Stimulated activated naive CD8-positive, alpha-beta T cell treated with anti-CD3 and anti-CD28 coated beads, Interleukin-15, Interleukin-2, amounts not matched to agents 100 U/mL and 50 U/mL, for 24 hours (primary cell): Measurements from ENCODE around the gene ESR1.
"Not testable (repeated sequence)": the region's sequence is repeated elsewhere in the genome, so short reads cannot be mapped to it uniquely, and the experiment has no call there.

Source experiments
- ATAC-seq: fragments of 150-1000 bp; cut with Tn5 transposase; one replicate; pipeline ENCODE4 v1.10.0; 2021
- DNase-seq: peaks from one replicate; pipeline ENCODE4 v3.0.0; 2021

ESR1 gene

DNA sequence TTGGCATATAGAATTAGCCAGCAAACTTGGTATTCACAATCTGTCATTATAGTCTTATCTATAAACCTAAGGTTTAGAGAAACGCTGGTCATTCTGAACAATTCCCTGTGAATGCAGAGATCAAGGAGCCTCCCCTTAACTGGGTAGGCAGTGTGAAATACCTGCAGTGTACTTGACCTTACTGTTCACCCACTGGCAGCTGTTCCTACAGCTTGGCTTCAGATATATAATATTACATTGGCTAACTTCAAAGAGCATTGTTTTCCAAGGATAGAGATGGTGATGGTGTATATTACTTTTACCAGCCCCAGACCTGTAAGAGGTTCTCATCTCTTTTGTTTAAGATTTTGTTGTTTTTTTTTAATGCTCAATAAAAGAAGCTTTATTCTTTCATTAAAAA is 168.3 kb downstream of the ESR1 start:
- DNase-seq (no peak), ATAC-seq (no peak)

DNA sequence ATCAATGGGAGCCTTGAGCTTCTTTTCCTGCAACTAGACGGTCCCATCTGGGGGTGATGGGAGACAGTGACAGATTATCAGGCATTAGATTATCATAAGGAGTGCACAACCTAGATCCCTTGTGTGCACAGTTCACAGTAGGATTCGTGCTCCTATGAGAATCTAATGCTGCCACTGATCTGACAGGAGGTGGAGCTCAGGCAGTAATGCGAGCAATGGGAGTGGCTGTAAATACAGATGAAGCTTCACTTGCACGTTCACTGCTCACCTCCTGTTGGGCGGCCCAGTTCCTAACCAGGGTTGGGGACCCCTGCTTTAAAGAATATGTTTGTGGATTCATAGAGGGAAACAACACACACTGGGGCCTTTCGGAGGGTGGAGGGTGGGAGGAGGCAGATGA is 180.7 kb downstream of the ESR1 start:
- not testable (repeated sequence) for DNase-seq, ATAC-seq

DNA sequence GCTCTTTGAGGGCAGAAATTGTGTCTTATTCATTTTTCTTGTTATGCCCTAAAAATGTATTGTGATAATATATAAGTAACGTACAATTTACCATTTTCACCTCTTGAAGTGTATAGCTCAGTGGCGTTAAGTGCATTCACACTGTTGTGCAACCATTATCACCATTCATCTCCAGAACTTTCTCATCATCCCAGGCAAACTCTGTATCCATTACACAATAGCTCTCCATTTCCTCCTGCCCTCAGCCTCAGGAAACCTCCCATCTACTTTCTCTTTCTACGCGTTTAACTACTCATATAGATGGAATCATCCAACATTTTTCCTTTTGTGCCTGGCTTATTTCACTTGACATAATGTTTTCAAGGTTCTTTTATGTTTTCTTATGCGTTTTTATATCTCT is 184.6 kb downstream of the ESR1 start:
- ATAC-seq (no peak), DNase-seq (no peak)

DNA sequence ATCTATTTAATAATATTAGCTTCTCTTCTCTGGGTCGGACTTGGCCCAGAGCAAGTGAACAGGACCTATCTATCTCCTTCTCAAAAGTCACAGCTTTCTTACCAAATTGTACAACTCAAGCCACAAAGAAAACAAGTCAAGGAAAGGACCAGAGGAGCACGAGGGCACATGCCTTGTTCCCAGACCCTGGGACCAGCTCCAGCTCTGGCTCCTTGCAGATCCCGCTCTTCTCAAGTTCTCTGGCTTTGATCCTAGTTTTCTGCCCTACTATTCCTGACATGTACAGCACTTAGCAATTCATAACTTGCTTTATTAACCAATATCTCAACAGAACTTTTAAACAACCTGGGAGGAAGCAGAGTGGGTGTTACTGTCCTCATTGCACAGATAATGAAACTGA is 185.9 kb downstream of the ESR1 start:
- no peak for DNase-seq
- ATAC-seq = no peak

DNA sequence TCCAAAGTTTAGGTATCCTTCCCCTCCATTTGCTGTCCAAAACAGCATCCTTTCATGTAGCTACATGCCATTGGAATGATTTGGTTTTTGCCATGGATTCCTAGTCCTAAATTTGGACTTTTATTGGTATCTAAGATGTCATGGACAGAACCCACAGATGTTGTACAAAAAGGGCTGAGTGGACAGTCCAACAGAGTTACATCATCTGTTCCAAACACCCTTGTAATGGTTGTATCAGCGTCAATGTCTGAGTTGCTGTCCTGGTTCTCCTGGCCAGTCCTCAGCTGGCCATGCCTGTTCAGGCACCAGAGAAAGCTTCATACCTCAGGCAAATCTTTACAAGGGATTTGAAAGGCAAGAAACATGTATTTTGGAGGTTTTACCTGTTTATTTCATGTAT is 191.3 kb downstream of the ESR1 start:
- DNase-seq (no peak), ATAC-seq (no peak)

DNA sequence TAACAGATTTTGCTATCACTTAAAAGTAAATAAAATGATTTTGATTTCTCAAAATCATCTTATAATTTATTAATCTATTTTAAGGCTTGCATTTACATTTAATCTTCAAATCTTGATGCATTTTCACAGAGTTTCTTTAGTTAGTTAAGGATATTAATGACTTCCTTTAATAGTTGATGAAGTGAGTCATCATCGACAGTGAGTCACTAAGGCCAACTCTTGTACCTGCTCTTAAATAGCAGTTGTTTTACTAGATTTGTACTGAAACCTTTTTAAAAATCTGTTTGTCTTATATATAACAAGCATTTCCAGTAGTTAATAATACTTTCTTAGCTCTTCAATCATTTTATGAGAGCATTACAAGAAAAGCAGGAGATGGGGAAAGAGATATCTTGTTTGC is 191.7 kb downstream of the ESR1 start:
- ATAC-seq = no peak
- no peak for DNase-seq

DNA sequence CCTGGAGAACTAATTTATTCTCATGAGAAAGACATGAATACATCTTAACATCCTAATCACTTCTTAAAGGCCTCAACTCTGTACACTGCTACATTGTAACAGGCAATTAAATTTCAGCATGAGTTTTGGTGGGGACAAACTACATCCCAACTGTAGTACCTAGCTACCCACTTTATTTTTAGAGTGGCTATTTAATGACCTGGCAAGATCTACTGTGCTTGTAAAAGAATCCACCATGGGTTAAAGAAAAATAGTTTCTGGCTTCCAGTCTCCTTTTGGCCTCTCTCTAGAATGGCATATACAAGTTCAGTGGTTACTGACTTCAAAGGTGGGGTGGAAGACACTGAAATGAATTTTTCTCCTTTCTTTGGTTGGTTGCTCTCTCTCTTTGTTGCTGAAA is 193.9 kb downstream of the ESR1 start:
- no peak for DNase-seq

DNA sequence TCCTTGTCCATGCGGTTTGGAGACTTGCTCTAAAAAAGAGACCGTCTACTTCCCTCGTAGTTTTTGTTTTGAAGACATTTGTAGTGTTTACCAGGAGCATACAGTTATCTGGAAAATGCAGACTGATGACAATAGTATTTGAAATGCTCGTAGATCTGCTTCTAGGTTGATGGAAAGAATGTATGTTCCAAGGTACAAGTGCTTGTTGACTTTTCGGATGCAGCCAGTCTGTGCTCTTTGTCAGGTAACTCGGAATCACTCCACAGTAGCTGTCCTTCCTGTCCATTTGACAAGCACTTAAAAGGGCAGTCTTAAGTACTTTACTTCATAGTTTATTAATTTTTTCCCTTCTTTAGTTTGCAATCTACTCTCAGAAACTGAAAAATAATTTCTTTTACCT is 194.8 kb downstream of the ESR1 start:
- no peak for ATAC-seq
- no peak for DNase-seq

More for the DNA sequence above, 193.9 kb downstream of the ESR1 start:
- no peak for ATAC-seq

DNA sequence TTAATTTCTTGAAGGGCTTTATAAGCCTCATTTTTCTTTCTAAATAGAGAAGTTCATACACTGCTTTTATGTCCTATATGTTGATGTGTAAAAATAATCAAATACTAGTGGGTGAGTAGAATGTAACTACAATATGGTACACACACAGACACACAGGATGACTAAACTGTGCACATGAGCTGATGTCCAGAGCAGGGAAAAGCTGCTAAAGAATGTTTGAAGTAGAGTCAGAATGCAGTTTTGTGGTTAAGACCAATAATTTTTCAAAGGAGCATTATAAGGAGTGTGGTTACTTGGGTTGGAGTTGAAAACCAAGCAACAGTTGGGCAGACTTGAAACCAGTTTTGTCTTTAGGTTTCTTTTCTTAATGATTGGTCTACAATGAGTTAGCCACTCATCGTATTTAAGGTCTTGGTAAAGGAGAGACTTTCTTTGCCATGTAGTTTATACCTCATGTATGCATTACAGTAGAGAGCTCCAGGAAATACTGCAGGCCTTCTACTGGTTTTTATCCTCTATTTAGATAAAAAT is 196.6 kb downstream of the ESR1 start:
- DNase-seq (no peak), ATAC-seq (no peak)

DNA sequence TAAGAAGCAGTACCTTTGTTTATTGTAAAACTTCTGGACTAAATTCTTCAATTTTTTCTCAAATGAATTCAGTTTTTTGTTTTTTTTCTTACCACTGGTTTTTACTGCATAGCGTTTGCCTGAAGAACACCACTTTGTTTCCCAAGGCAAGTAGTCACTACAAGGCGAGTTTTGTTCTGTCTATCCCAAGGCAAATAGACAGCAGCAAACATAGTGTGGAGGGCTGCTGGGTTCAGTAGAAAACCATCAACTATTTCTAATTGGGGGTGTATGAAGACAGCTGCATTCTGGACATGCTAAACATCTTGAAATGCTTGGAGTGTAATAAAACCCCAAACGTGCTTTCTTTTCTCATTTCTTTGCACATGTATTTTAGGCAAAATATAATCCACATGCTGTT is 197.4 kb downstream of the ESR1 start:
- DNase-seq = no peak
- no peak for ATAC-seq

DNA sequence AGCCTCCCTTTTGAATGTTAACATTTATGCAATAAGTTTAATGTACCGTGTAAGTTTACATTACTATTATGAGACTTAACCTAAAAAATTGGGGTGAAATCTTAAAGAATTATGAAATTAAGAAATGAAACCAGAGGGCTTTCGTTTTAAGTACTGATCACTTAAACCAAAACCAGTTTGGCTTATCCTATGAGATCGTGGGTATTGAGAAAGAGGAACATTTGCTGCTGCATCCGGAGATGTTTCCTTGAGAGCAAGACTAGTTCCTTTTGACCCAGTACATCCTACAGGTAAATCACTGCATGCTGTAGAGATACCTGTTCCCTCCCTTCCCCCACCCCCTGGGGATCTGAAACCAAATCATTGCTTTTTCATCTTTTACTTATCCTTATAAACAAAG is 201.3 kb downstream of the ESR1 start:
- DNase-seq = no peak
- ATAC-seq = no peak

DNA sequence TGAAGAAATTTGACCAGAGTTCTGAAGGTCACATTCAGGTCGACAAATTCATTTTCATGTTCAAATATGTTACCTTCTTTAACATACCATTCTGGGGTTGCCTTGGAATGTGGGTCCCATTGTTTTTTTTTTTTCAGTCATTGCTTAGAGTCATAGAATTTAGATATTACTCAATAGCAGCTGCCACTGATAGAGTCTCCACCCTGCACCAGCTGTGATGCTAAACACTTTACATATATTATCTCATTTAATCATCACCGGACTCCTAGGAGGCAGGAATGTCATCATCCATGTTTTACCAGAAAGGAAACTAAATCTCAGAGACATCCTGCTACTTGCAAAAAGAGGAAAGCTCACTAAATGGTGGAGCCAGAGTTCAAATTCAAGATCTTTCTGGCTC is 204.7 kb downstream of the ESR1 start:
- DNase-seq = no peak
- ATAC-seq = no peak

DNA sequence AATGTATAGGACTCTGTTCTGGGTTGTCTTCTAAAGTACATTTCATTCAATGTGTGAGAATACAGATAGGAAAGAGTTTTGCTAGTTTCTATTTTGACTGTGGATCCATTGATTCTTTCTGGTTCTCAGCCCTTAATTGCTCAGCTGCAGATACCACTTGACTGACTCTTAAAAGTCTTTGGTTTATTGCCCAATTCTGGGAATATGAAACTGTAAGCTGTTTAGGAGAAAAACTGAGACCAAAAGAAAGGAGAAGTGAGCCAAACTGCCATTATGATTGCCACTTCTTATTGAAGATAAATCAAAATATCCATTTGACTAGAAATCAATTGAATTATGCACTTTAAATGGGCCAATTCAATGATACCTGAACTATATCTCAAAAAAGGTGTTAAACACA is 211.4 kb downstream of the ESR1 start:
- no peak for DNase-seq

DNA sequence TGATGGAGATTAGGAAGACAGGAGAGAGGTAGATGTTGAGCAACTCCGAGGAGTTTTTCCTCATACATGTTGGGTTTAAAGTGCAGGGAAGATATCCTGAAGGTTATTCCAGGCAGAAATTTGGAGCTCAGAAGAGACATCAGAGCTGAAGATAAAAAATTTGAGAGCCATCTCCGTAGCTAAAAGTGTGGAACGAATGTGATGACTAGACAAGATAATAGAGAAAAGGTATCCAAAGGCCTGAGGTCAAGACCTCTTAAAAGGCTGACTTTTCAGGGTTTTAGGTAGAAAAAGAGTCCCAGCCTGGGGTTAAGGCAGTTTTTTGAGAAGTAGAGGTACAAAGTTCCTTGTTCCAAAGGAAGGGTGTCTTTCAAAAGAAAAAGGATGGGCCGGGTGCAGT is 214.8 kb downstream of the ESR1 start:
- DNase-seq = no peak
- ATAC-seq = no peak

More for the DNA sequence above, 211.4 kb downstream of the ESR1 start:
- no peak for ATAC-seq

DNA sequence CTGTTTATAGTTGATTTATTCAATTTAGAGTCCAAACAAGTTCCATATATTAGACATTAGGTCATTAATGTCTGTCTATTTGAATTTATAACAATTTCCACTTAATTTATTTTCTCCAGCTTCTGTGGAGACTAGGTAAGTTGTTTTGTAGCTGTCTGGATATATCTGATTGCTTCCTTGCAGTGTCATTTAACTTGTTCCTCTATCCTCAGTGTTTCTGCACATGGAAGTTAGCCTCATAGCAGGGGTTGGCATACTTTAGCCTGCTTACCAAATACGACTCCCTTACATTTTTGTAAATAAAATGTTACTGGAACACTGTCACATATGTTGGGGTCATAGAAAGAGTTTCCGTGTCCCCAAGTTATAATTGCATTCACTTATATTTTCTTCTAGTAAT is 216.1 kb downstream of the ESR1 start:
- DNase-seq = no peak
- ATAC-seq = no peak

DNA sequence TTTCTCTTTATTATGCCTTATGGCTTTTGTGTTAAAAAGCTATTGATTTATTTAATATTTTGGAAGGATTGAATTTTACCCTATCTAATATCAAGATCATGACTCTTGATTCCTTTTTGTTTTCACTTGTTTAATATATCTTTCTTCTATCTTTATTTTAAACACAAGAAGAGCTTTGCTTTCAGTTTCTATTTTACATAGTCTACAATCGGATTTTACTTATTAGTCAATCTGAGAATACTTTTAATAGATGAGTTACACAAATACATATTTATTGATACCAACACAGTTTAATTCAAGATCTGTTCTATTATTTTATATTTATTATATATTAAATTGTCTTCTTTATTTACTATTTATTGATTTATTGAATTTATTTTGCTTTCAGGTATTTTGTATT is 218.8 kb downstream of the ESR1 start:
- ATAC-seq (no peak), DNase-seq (no peak)

DNA sequence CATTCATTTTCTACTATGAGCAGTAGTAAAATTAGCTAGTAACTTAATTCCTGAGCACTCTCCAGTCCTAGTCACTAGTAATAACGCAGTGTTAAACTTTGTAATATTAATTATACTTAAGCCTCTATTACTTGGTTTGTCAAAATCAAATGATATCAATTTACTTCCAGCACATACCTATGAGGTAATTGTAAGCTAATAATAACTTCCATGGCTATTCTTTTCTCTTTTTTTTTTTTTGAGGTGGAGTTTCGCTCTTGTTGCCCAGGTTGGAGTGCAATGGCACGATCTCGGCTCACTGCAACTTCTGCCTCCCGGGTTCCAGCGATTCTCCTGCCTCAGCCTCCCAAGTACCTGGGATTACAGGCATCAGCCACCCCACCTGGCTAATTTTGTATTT is 219.3 kb downstream of the ESR1 start:
- DNase-seq, ATAC-seq: not testable (repeated sequence)

DNA sequence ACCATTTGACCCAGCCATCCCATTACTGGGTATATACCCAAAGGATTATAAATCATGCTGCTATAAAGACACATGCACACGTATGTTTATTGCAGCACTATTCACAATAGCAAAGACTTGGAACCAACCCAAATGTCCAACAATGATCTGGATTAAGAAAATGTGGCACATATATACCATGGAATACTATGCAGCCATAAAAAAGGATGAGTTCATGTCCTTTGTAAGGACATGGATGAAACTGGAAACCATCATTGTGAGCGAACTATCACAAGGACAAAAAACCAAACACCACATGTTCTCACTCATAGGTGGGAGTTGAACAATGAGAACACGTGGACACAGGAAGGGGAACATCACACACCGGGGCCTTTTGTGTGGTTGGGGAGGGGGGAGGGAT is 226.3 kb downstream of the ESR1 start:
- ATAC-seq, DNase-seq: not testable (repeated sequence)

DNA sequence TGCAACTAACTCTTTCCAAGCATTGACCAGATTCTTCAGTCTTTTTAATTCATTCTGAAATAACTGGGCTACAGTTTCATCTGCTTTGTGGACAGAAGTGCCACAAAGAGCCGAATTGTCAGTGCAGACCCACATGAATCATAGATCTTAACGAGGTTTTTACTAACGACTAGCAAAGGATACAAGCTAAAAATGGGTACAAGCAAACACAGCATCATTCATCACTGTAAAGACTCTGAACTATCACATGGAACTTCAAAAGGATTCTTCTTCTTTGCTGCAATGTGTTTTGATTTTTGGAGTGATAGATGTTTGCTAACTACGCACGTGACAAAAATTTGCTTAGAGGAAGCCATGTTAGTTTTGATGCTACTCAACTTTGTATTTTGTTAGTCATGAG is 227.1 kb downstream of the ESR1 start:
- ATAC-seq = no peak
- DNase-seq = no peak

DNA sequence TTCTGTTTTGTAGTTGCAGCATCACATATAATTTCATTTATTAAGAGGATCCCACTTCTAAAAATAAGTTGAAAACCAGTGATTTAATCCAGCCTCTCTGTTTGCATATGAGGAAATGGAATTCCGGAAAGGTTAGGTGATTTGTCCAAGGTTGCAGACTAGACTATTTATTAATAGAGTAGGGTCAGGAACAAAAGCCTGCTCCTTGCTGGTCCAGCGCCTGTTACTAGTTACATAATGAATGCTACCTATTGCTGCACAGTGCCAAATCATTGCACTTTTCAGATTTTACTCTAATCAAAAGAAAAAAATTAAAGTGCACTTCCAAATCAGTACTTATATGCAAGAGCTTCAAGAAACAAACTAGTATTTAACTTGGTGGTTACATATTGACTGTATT is 238.6 kb downstream of the ESR1 start:
- DNase-seq = no peak
- no peak for ATAC-seq

DNA sequence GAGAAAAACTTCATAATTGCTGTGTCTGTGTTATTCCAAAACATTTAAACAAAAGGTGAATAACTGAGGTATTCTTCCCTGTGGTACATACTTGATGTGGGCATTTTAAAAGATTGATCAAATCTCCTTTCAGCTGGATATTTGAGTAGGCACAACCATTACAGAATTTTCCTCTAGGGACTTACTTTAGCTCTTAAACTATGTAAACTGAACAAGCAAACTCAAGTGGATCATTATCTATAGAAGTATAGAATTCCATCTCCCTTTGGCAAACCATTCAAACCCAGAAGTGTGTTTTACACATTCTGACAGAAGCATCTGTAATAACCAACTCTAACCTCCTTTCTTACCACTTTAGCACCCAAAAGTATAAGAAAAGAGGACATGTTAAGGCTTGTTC is 241.4 kb downstream of the ESR1 start:
- no peak for ATAC-seq

DNA sequence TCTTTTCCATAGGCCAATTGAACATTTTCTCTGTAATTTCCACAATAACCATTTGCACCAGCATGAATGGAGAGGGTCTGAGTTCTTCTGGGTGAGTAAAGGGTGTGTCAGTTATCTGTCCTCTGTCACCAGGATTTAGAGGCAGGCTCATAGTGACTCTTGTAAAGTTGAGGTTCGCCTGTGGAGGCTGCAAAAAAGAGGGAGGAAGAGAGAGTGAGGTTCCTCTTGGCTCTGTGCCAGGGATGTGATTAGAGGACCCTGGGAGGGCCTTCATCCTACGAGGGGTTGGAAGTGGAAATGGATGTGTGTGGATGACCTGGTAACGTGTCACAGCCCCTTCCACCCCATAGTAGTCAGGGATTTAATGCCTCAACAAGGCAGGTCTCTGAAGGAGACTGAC is 242.0 kb downstream of the ESR1 start:
- ATAC-seq (no peak), DNase-seq (no peak)

More for the DNA sequence above, 241.4 kb downstream of the ESR1 start:
- DNase-seq = no peak

DNA sequence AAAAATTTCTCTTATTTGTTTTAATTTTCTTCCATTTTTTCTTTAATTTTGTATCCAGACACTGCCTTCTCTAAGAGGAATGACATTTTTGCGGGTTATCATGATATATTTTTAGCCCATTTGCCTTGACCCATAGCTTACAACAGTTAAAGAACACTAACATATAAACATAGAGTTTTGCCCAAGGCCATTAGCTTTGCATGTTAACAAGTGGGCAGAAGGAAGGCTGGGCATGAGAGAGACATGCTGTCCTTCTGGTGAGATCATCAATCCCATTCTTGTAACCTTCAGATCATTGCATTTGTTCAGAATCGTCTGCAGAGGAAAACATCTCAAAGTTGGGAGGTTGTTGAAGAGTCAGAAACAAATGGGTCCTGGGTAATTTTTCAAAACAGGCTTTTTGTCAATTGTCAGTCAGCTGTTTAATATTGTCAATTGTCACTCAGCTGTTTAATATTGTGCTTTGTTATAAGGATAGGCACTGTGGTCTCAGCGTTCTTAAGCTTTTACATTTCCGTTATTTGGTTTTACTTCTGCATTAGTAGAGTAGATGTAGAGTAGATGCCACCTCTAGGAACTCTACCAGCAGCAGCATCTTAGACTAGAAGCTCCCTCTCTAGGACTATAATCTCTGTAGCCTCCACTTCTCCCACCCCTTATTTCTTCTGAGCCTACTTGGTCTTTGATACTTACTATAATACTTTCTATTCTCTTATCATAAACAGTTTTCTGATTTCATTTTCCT is 243.1 kb downstream of the ESR1 start:
- no peak for ATAC-seq
- no peak for DNase-seq

DNA sequence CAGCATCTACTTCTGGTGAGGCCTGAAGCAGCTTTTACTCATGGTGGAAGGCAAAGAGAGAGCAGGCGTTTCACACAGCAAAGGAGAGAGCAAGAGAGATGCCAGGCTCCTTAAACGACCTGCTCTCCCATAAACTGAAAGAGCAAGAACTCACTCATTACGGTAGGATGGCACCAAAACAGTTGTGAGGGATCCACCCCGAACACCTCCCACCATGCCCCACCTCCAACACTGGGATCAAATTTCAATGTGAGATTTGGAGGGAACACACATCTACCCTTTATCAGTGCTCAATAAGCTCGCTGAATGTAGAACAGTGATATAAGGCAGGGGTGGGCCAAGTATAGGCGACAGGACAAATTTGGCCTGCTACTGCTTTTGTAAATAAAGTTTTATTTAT is 244.6 kb downstream of the ESR1 start:
- ATAC-seq (no peak), DNase-seq (no peak)
